HG03097 (cell line): ENCODE measurements around the gene RPS6KA3.

ENCODE experiments used
- ATAC-seq: cut with Tn5 transposase; IDR thresholded peaks from one replicate; pipeline ENCODE4 v1.9.1; 2021; ENCODE audit not compliant: unreplicated experiment, low FRiP score

Gene RPS6KA3

DNA sequence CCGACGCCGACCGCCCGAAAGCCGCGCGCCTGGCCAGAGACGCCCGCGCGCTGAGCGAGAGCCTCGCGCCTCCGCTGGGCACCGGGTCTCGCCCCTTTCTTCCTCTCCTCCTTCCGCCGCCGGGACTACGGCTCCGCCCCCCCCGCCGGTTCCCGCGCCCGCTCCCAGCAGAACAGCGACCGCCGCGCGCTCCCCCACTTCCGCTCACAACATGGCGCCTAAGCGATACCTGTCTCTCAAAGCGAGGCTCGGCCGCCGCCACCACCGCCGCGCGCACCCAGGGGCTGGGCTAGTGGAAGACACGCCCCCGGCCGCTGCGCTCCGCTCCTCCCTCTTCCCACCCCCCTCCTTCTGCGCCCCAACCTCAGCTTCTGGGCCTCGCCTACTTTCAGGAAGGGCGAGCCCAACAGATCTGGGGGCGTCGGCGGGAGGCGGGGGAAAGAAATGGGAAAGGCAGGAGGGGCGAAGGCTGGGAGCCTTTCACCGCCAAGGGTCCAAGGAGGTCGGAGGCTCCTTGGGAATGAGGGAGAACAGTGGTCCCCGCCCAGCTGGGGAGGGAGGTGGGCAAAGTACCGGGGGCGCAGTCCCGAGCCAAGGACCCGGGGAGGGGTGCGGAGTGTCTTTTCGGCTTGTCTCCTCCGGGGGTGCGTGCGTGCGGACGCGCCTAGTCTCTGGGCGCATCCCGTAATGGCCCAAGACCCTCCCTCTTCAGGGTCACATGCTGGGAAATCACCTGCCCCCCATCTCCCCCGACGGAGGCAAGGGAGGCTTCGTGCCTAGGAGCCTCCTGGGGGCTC is at the start of gene RPS6KA3:
TSS of gene RPS6KA3 (minus strand) at position 100 of the 797 bp plus-strand sequence. CDS start 277 bp downstream, outside the sequence.
- peak; percentile 70 for ATAC-seq

DNA sequence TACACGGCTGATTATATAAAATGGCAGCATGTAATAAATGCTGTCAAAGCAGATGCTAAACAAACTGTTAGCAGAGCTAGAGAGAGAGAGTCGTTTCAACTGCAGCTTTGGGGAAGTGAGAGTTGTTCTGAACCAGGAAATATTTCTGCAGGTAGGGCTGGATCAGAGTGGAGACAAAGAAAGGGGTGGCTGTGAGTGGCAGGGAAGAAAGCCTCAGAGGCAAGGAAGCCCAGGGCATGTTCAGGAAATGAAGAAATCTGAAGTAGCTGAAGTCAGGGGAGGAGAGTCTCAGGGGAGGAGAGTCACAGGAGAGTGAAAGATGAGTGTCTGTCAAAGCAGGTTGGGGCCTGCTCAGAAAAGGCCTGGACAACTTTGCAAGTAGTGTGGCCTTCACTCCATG is 48.4 kb upstream of the RPS6KA3 start:
- no peak for ATAC-seq

DNA sequence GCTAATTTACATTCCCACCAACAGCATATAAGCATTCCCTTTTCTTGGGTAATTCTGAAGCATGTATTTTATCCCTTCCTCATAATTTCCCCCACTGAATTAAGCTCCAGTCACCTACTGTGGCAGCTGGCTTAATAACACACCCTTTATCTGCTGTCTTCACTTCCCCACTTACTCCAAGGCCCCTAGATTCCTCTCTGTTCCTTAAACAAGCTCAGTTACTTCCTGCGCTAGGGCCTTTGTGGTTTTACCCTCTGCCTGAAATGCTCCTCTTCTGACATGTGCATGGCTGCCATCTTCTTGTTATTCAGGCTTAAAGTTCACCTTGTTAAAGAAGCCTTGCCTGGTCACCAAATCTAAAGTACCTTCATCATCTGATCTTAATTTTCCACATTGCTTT is 47.2 kb upstream of the RPS6KA3 start:
- no peak for ATAC-seq

DNA sequence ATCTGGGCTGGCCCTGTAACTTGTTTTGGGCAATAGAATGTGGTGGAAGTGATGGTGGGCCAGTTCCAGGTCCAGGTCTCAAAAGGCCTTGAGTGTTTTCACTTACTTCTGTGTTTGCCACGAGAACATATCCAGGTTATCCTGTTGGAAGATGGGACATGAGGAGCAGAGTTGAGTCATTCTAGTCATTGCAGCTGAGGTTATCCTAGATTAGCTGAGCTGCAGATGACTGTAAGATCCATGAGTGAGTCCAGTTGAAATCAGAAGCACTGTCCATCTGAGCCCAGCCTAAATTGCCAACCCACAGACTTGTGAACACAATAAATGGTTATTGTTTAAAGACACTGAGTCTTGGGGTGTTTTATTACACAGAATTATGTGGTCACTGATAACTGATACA is 45.3 kb upstream of the RPS6KA3 start:
- no peak for ATAC-seq

DNA sequence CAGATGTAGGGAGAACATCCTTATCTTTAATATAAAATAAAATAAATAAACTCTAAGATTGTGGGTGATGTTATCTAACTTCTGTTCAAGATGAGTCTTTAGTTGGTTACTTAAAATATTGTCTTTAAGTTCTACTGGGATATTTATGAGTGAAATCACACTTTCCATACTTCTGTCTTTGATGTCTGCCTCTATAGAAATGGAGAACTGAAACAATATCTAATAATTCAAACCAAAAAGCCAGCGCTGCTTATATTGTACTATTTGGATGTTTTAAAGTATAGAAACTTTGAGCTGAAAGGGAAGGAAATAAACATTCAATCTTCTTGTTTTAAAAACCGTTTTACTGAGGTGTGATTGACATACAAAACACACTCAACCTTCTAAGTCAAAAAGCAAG is 44.8 kb upstream of the RPS6KA3 start:
- no peak for ATAC-seq

DNA sequence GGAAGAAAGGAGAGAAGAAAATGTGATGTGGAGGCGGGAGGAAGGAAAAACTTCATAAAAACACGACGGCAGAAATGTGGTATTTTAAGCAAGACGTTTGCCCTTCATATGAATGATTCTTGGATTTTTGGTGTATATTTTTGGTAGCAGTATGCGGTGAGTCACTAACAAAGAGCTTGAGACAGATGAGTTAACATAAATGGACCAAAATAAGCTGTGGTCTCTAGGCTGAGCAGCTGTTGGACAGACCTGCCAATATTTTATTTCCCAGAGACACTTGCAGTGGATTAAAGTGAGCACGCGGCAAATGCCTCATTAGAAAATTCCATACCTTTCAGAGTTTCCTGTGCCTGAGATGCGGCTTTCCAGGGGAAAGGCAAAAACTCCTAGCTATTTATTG is 43.1 kb upstream of the RPS6KA3 start:
- ATAC-seq, result no peak

DNA sequence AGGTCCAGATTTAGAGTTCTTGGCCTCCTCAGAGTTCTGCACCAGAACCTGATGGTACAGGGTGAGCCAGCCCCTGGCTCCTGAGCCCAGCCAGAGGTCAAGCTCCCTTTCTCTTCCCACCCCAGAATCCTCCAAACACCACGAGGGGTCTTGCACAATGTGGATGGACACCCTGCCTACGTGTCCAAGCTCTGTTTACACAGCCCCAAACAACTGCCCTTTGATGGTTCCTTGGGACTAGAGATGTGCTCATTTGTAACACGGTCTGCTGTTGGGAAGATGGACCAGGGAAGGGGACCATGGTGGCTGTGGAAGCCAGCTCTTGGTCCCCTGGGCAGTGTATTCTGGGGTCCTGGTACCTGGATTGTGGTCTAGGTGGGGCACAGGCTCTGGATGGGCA is 40.0 kb upstream of the RPS6KA3 start:
- ATAC-seq, result no peak

DNA sequence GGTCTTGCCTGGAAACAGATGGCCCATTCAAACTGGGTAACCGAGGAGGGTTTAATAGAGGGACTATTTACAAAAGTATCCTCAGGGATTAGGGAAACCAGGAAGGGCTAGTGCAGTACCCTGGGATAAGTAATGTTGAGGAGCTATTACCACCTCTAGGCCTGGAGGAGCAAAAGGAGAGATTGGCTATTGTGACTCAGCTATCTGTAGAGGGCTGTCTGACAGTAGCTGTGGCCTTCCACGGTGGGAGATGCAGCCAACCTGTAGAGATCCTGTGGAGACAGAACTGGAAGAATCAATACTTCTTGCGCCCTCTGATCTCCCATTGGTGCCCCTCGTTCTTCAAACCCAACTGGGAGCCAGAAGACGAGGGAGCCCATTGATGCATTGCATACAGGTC is 34.1 kb upstream of the RPS6KA3 start:
- ATAC-seq, result no peak

DNA sequence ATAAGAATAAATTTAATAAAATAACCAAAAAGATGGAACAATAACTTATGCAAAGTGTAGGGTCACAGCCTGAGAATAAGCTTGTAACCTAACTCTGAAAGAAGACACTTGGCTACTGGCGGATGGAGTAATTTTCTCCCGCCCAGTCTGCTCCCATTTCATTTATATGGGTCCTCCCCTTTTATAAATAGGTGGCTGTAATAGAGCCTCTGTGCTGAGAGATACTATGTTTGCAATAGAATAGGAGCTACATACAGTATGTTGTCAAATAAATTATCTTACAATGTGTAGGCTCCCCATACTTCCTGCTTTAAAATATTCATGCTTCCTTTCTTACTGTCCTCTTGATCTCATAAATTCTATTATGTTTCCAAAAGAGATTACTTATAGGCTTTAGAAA is 28.2 kb upstream of the RPS6KA3 start:
- ATAC-seq, result no peak

DNA sequence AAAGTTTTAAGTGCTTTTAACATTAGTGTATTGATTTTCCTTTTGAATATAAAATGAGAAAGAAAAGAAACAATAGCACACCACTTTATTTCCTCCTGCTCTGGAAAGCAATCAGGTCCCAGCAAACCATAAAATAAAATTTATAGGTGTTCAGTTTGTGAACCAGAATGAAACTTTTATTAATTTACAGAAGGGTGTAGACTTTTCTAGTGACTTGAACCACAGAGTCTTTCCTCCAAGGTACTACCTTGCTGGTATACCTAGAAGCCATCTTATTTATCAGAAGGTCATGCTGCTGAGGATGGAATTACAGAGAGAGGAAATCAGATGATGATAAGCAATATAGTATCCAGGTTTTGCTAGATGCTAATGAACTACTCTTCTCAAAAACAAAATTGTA is 27.6 kb upstream of the RPS6KA3 start:
- ATAC-seq, result no peak

DNA sequence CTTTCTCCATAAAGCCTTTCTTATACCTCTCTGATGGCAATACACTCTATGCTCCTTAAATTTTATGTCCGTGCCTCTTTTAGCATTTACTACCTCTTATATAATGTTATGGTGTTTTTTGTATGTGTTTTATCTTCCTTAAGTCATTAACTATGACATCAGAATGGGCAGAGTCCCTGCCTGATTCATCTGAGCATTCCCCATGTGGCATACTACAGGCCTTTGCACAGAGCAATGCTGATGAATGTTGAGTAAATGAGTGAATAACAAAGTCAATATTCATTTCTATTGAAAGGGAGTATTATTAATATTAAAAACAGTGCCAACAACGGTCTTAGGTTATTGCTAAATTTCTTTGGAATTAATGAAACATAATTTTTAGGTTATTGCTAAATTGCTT is 18.8 kb upstream of the RPS6KA3 start:
- no peak for ATAC-seq

DNA sequence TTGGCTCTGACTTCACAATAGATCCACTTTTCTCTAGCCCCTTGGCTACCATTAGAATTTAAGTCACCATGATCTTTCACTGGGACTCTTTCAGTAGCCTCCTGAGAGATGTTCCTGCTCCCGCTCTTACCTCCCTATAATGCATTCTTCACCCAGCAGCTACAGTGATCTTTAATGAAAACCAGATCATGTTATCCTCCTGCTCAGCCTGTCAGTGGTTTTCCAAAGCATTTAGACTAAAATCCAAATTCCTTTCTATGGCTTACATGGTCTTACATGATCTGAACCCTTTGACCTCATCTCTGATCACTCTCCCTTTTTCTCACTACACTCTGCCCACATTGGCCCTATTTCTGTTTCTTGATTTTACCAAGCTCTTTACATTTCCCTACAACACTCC is 18.3 kb upstream of the RPS6KA3 start:
- ATAC-seq, result no peak

DNA sequence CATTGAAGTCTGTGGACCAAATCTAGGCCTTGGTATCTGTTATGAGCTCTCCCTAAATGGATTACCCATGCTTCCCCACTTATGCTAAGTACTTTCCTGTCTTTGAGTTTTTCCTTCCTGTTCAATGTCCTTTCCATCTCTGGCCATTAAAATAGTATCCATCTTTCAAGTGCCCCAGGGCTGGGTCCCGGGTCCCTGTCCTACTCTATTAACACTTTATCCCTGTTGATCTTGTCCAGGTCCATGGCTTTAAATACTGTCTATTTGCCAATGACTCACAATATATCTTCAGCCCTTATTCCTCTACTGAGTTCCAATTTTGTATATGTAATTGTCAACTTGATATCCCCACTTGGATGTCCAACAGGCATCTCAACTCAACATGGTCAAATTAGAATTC is 17.7 kb upstream of the RPS6KA3 start:
- ATAC-seq, result no peak

DNA sequence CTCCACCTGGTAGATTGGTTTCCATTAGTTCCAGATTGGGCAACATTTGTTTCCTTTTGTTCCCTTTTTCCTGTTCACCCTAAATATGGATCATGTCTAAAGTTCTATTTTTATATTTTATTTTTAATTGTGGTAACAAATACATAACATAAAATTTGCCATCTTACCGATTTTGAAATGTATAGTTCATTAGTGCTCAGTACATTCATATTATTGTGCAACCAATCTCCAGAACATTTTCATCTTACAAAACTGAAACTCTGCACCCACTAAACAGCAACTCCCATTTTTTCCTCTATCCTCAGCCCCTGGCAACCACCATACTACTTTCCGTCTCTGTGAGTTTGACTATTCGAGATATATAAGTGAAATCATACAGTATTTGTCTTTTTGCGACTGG is 14.2 kb upstream of the RPS6KA3 start:
- no peak for ATAC-seq

DNA sequence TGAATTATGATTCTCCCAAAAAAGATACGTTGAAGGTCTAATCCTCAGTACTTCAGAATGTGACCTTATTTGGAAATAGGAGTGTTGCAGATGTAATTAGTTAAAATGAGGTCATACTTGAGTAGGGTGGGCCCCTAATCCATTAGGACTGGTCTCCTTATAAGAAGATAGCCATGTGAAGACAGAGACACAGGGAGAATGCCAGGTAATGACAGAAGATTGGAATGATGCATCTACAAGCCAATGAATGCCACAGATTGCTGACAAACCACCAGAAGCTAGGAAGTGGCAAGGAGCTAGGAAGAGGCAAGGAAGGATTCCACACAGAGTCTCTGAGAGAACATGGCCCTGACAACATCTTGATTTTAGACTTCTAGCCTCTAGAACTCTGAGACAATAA is 7.4 kb upstream of the RPS6KA3 start:
- ATAC-seq, result no peak

DNA sequence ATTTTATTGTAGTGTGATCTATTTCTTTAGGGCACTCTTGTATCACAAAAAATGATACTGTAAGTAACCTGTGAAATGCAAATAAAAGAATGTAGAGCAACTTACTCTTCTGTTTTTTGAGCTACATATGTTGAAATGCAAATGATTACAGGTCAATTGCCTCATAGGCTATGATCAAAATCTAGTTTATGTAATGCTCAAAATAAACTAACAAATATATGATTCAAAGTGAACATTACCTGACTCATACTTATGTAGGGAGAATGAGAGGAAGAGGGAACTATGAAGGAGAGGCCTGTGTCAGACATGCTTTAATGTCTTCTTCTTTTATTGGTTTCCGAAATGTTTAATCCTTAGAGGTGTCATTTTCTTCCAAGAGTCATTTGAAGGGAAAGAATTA is 5.0 kb upstream of the RPS6KA3 start:
- no peak for ATAC-seq

DNA sequence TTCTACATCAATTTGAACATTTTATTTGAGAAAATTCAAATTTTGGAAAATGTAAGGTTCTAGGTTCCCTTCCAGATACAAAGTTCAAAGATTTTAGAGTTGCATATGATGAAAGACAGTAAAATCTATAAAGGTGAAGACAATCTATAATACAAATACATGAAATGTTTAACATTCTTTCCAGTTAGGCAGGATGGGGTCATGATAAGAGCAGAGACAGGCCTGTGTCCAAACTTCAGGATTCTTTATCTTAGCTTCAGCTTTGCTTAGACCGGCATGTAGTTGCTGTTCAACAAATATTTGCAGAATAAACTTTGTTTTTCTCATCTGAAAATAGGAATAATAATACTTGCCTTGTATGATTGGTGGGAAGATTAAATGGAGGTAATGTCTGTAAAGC is 4.5 kb upstream of the RPS6KA3 start:
- ATAC-seq, result no peak

DNA sequence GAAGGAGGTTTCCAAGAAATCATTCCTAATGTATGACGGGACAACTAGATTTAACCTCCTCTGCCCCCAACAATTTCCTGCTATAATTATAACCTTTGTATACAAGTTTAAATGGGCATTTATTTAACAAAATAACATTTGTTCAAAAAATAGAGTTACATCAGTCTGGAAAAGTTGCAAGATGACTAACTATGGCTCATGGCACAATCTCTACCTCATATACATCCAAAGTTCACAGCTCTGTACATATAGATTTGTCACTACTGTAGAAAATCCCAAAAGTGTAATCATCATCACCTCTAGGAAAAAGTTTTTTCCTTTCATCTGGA is 3.8 kb upstream of the RPS6KA3 start:
- no peak for ATAC-seq

DNA sequence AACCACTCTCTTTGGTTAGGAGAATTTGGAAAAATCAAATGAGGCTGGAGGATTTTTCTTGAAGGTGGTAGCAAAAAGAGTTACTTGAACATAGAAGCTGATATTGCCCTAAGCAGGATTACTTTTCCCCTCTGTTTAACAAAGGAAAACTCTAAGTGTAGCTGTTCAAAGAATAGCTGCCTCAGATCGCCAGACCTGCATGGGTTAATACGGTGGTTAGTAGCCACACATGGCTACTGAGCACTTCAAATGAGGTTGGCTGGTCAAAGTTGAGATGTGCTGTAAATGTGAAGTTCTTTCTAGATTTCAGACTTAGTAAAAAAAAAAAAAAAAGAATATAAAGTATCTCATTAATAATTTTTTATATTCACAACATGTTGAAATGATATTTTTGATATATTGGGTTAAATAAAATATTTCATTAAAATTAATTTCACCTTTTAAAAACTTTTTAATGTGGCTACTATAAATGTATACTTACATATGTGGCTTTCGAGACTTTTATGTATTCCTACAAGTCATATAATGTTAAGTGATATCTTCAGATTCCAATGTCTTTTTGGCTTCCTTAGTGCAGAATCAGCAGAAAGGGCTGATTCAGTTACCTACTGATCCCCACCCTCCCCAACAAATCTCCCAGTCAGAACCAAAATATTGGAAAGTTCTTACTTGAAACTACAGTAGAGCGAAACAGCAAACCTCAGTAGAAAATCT is 3.3 kb upstream of the RPS6KA3 start:
- ATAC-seq, result no peak

DNA sequence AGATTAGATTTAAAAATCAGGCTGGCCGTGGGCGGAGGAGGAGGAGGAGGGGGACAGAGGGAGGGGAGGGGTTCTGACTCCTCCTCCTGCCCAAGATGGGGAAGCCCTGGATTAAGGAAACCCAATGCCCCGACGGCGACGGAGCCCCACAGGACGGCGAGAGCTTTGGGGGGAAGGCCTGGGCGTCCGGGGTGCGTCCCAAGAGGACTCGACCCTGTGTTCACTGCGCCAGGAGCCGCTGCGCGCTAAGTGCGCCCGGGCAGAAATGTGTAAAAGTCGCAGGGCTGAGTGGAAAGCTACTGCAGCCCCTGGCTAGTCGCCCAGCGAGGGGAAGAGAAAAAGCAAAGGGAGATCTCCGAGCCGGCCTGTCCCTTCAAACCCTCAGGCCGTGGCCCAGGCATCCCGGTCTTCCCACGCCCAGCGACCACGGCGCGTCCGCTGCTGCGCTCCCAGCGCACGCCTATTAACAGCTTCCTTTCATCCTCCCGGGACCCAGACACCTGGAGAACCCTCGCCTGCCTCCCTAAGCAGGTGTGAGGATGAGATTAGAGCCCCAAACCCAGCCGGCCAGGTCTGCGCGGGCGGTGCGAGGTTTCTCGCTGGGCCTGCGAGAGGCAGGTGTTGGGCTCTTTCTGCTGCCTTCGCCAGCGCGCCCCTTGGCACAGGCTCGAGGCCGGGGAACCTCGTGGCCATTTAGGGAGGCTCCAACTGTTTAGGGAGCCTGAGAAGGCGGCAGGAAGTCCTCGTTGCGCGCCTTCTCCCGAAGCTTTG is 1.4 kb upstream of the RPS6KA3 start:
- ATAC-seq, result no peak

DNA sequence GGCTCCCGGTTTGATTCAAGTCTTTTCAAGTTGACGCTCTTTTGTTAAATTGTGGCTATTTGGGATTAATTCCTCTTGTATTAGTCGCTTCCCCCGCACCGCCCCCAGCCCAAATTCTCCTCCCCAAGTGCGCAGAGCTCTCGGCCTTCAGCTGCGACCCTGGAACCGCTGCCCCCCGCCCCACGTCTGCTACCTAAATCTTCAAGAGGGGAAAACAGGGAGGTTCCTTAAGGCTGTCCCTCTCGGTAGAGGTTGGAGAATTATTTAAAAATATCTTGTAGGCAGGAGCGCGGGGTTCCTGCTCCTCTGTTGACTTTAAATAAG is 860 bp upstream of the RPS6KA3 start:
- no peak for ATAC-seq
